COR-L47 (cell line): Measurements from ENCODE around the gene CLCN4.

ENCODE experiments used
- DNase-seq: peaks from one replicate; lab custom pipeline; 2025; lab: John Stamatoyannopoulos, UW

CLCN4 gene

DNA sequence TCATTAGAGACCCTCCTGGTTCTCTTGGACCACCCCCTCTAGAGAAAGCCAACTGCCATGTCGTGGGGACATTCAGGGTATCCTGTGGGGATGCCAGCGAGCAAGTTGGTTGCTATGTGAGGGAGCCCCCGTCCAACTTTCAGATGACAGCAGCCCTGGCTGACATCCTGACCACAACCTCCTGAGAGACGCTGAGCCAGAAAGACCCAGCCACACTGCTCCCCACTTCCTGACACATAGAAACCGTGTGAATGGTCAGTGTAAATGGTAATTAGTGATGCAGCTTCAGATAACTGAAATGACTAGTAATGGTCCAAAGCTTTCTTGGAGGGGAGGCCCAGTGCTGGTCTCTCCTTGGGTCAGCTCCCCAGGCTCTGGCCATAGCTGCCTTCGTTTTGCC lies 10.8 kb downstream of the CLCN4 start:
- DNase-seq = no peak

DNA sequence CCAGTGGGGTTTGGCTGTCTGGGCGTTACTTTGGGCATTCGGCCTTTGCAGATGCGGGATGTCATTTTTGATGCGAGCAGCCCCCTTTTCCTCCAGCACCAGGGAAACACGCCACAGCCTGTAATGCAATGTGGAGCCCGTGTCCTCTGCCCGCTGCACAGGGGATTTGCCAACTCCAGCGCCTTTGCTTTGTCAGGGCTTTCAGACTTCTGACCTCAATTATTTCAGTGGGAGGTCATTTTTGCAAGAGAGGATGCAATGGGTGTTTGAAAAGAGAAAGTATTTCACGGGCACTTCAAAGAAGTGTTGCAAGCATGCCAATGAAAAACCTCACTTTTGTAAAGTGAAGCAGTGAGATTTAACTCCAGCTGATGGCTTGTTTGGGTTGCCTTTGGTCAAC lies 11.5 kb downstream of the CLCN4 start:
- no peak for DNase-seq

GRCh38 chrX:10169175-10169574 lies 12.4 kb downstream of the CLCN4 start:
- no peak for DNase-seq

DNA sequence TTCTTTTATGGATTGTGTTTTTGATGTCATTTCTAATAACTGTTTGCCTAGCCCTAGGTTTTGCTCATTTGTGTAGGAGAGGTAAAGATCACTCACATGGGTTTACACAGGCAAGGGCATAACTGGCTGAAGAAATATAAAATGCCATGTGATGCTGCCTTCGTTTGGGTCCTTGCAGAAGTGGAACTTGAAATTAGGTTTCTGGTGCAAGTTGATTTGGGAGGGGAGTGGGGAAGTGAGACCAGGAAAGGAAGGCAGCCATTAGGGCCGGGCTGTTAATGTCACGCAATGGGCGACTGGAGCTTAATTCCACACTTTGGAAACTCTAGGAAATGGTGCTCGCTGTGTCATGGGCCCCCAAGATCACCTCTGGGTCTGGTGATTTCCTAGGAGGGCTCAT lies 14.5 kb downstream of the CLCN4 start:
- DNase-seq = no peak

DNA sequence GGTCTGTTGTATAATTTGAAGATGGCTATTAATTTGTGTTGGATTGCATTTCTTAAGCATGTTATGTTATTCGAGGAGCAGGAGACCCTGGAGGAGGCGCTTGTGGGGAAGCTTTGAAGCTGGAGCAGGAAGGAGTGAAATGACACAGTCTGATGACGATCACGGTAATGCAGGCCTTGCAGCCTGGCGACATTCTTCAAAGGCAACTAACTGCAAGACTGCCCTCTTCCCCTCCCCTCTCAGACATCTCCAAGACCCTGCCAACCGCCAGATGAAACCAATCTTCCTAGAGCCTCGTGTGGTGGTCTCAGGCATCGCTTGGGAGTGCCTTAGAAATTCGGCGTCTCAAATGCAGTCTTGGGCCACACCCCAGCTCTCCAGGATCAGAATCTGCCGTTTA lies 16.1 kb downstream of the CLCN4 start:
- DNase-seq = no peak

GRCh38 chrX:10173331-10173900 lies 16.6 kb downstream of the CLCN4 start:
- no peak for DNase-seq

- no peak for DNase-seq
Measured at GRCh38 chrX:10174051-10174450, 17.3 kb downstream of the CLCN4 start.

- no peak for DNase-seq
Measured at GRCh38 chrX:10174810-10175209, 18.0 kb downstream of the CLCN4 start.

DNA sequence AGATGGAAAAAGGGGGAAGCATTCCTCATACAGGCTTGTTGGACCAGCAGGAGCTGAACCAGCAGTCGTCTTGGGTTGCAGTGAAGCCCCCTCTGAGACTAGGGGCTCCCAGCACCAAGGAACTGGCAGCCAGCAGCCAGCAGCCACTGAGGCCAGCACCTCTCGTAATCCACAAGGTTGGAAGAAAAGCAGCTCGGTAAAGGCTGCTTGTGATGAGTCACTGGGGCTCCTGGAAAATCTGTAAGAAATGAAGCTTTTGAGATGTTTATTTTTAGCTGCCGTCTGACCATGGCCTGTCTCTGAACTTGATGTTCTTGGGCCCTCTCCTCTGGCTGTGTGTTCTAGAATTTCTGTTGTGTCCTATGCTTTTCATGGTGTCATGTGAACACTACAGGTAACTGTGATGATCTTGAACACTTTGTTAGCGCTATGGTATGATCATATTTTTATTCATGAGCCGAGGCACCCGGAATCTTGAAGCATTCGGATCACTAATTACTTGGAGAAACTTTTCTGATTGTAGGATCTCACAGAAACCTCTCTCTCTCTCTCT lies 18.6 kb downstream of the CLCN4 start:
- no peak for DNase-seq

- no peak for DNase-seq
Measured at GRCh38 chrX:10176121-10177003, 19.6 kb downstream of the CLCN4 start.

DNA sequence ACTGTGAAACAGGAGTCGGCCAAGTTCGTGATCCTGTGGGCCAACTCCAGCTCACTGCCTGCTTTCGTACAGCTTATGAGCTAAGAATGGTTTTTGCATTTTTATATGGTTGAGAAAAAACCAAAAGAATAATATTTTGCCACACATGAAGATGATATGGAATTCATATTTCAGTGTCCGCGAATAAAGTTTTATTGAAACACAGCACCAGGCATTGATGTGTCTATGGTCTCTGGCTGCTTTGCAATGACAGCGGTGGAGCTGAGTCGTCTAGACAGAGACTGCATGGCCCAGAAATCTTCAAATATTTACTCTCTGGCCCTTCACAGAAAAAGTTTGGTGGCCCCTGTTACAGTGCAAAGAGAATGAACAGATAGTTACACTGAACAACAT lies 20.2 kb downstream of the CLCN4 start:
- no peak for DNase-seq

DNA sequence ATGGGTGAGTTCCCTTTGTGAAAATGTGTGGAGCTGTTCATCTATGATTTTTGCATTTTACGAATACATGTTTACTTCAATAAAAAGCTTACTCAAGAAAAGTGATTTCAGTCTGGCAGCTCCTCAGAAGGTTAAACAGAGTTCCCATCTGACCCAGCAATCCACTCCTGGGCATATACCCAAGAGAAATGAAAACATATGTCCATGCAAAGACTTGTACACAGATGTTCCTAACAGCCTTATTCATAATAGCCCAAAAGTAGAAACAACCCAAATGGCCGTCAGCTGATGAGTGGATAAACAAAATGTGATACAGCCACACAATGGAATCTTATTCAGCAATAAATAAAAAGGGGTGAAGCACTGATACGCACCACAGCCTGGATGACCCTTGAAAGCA lies 20.8 kb downstream of the CLCN4 start:
- no peak for DNase-seq

- no peak for DNase-seq
Measured at GRCh38 chrX:10178866-10179463, 22.2 kb downstream of the CLCN4 start.

GRCh38 chrX:10183760-10184159 lies 27.0 kb downstream of the CLCN4 start:
- no peak for DNase-seq

- DNase-seq = no peak
Measured at GRCh38 chrX:10184411-10184810, 27.6 kb downstream of the CLCN4 start.

- no peak for DNase-seq
Measured at GRCh38 chrX:10186355-10186754, 29.6 kb downstream of the CLCN4 start.

- no peak for DNase-seq
Measured at GRCh38 chrX:10187421-10187820, 30.6 kb downstream of the CLCN4 start.

GRCh38 chrX:10189317-10190268 lies 32.8 kb downstream of the CLCN4 start:
- DNase-seq = peak; percentile 20

- peak; percentile 42 for DNase-seq
Measured at GRCh38 chrX:10190367-10190766, 33.6 kb downstream of the CLCN4 start.

DNA sequence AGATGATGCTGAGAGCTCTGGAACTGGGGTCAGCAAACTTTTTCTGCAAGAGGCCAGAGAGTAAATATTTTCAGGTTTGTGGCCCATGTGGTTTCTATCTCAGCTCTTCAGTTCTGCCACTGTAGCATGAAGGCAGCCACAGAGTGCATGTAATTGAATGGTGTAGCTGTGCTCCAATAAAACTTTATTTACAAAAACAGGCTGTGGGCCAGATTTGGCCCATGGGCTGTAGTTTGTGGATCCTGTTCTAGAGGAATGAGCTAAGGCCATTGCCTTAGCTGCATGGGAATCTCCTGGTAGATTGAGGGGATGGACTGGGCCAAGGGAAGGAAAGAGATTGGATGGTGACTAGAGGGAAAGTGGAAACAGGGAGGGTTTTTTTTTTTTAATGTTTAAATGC lies 36.8 kb downstream of the CLCN4 start:
- DNase-seq = no peak

DNA sequence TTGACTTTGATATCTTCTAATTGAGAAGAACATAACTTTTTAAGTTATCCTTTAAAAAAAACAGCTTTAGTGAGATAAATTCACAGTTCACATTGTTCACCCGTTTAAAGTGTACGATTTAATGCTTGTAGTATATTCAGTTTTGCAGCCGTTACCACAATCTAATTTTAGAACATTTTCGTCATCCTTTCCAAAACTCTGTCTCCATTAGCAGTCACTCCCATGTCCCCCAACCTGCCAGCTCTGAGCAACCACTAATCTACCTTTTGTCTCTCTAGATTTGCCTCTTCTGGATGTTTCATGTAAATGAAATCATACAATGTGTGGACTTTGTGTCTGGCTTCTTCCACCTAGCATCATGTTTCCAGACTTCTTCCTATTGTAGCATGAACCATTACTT lies 38.6 kb downstream of the CLCN4 start:
- DNase-seq = no peak

GRCh38 chrX:10195947-10196346 lies 39.2 kb downstream of the CLCN4 start:
- DNase-seq = no peak
